Choroid plexus epithelial cell (primary cell): Measurements from ENCODE around the gene OTUD5.

Experiments used
- DNase-seq: peaks from one replicate; pipeline ENCODE4 v3.0.0-alpha.2; 2010; ENCODE audit warnings: low read depth
- H3K4me3 ChIP-seq: 2 replicates; pipeline ENCODE4 v1.5.1; 2011; ENCODE audit warnings: low read depth, mild to moderate bottlenecking, control low read depth, low read length, moderate library complexity
- CTCF ChIP-seq: conservative IDR thresholded peaks from 2 replicates; pipeline ENCODE4 v1.5.1; 2011; ENCODE audit warnings: low read depth, mild to moderate bottlenecking, control low read depth, inconsistent platforms, low read length, moderate library complexity

Gene OTUD5

GRCh38 chrX:48904180-48904579 is 53.2 kb downstream of the OTUD5 start:
- no peak for DNase-seq
- TF ChIP-seq CTCF: no peak
- H3K4me3 ChIP-seq: no peak overlapping the region

- H3K4me3 ChIP-seq: no peak overlapping the region
- TF ChIP-seq CTCF: no peak
- no peak for DNase-seq
Observed at GRCh38 chrX:48903290-48903689, 54.1 kb downstream of the OTUD5 start.

GRCh38 chrX:48902776-48903175 is 54.6 kb downstream of the OTUD5 start:
- no peak overlapping the region for H3K4me3 ChIP-seq
- DNase-seq: no peak
- TF ChIP-seq CTCF: no peak

GRCh38 chrX:48902135-48902534 is 55.3 kb downstream of the OTUD5 start:
- no peak overlapping the region for H3K4me3 ChIP-seq
- no peak for TF ChIP-seq CTCF
- DNase-seq: no peak

- DNase-seq: no peak
- no peak for TF ChIP-seq CTCF
- H3K4me3 ChIP-seq: no peak overlapping the region
Observed at GRCh38 chrX:48901069-48901468, 56.3 kb downstream of the OTUD5 start.

GRCh38 chrX:48899078-48899410 is 58.4 kb downstream of the OTUD5 start:
- no peak for TF ChIP-seq CTCF
- no peak for DNase-seq
- H3K4me3 ChIP-seq: no peak overlapping the region

- DNase-seq: peak; percentile 98
- peak within 1 kb of the TSS; percentile 77 for H3K4me3 ChIP-seq
- no peak for TF ChIP-seq CTCF
Observed at GRCh38 chrX:48897625-48898306, 59.6 kb downstream of the OTUD5 start, which contains the start of the genes PQBP1 and TIMM17B. TSS of gene PQBP1 (plus strand) at chrX:48897930. CDS start at chrX:48898510, 580 bp downstream. TSS of gene TIMM17B (minus strand) at chrX:48897768. CDS start at chrX:48897749, 19 bp downstream.
